HG02970 (cell line): ENCODE data around the gene RPL18.

Experiments used
- ATAC-seq: cut with Tn5 transposase; IDR thresholded peaks from one replicate; pipeline ENCODE4 v1.9.1; 2021; ENCODE audit warnings: mild to moderate bottlenecking, moderate library complexity, moderate number of reproducible peaks; ENCODE audit not compliant: unreplicated experiment, low FRiP score

RPL18 gene

GRCh38 chr19:48631225-48631624 is 12.2 kb upstream of the RPL18 start:
- no peak for ATAC-seq

- ATAC-seq = no peak
These were observed 11.5 kb upstream of the RPL18 start for GRCh38 chr19:48630296-48631063.

- no peak for ATAC-seq
These were observed 10.8 kb upstream of the RPL18 start for GRCh38 chr19:48629599-48630295.

GRCh38 chr19:48629297-48629598 is 10.3 kb upstream of the RPL18 start:
- no peak for ATAC-seq

- ATAC-seq = no peak
These were observed 9.7 kb upstream of the RPL18 start for GRCh38 chr19:48628486-48629296.

- no peak for ATAC-seq
These were observed 8.9 kb upstream of the RPL18 start for GRCh38 chr19:48627865-48628314.

- no peak for ATAC-seq
These were observed 8.4 kb upstream of the RPL18 start for GRCh38 chr19:48627201-48627864.

GRCh38 chr19:48625891-48626327 is 6.9 kb upstream of the RPL18 start:
- no peak for ATAC-seq

- no peak for ATAC-seq
These were observed 6.1 kb upstream of the RPL18 start for GRCh38 chr19:48624791-48625723.

- peak; percentile 59 for ATAC-seq
These were observed 5.2 kb upstream of the RPL18 start for GRCh38 chr19:48624067-48624594.

GRCh38 chr19:48623556-48624066 is 4.6 kb upstream of the RPL18 start:
- ATAC-seq = no peak

- ATAC-seq = no peak
These were observed 961 bp upstream of the RPL18 start for GRCh38 chr19:48619692-48620585.

GRCh38 chr19:48618278-48618915 is 581 bp downstream of the RPL18 start:
- ATAC-seq = no peak

- ATAC-seq = no peak
These were observed 1.6 kb downstream of the RPL18 start for GRCh38 chr19:48617146-48617937.

- no peak for ATAC-seq
These were observed 2.4 kb downstream of the RPL18 start for GRCh38 chr19:48616491-48617056.

- ATAC-seq = no peak
These were observed 2.9 kb downstream of the RPL18 start for GRCh38 chr19:48616041-48616436.
